Cortex of kidney (tissue), 1 donor: Measurements from ENCODE around the gene OTOG.

Source experiments
- DNase-seq: peaks from one replicate; lab custom pipeline; 2025; lab: John Stamatoyannopoulos, UW

Gene OTOG

GRCh38 chr11:17560281-17561110, 13.4 kb downstream of the OTOG start:
- no peak for DNase-seq

DNA sequence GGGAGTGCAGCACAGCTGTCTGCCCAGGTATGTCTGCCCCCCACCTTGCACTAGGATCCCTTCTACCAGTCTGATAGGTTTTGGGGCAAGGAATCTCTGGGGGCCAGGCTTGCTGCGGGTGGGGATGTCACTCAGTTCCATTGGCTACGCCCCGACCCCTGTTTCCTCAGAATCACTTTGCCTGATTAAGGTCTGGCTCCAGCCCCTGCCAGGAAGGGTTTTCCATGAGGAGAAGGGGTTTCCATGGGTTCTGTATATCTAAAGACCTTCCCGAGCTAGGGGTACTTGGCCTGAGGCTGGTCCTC, 14.0 kb downstream of the OTOG start:
- DNase-seq: no peak

DNA sequence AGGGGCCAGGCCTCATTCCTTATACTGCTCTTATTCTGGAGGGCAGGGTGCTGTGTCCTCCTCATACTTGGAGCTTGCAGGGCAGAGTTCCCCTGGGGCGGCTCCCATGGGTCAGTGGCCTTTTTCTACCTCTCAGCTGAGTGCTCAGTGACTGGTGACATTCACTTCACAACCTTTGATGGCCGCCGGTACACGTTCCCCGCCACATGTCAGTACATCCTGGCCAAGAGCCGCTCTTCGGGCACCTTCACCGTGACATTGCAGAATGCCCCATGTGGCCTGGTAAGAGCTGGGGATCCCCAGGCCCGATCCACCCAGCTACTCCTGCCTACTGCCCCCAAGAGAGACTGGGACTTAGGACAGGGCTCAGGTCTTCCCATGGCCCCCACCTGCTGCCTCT, 14.5 kb downstream of the OTOG start:
- DNase-seq: no peak

DNA sequence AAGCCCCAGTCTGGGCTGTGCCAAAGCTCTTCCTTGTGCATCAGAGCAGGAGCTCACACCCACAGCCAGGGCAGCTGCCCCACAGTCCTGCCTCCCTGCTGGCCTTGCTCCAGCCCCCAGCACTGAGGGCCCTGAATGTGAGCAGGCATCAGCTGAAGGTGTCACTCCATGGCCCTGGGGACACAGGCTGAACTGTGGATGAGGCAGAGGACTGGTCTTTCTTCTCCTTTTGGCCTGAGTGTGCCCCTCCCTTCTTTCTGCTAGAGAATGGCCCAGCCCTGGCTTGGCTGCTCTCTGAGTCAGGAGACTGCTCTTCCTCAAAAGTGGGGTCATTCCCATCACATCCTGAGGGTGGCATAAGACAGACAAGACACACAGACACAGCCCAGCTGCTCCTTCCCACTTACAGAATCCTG, 16.2 kb downstream of the OTOG start:
- DNase-seq: no peak

DNA sequence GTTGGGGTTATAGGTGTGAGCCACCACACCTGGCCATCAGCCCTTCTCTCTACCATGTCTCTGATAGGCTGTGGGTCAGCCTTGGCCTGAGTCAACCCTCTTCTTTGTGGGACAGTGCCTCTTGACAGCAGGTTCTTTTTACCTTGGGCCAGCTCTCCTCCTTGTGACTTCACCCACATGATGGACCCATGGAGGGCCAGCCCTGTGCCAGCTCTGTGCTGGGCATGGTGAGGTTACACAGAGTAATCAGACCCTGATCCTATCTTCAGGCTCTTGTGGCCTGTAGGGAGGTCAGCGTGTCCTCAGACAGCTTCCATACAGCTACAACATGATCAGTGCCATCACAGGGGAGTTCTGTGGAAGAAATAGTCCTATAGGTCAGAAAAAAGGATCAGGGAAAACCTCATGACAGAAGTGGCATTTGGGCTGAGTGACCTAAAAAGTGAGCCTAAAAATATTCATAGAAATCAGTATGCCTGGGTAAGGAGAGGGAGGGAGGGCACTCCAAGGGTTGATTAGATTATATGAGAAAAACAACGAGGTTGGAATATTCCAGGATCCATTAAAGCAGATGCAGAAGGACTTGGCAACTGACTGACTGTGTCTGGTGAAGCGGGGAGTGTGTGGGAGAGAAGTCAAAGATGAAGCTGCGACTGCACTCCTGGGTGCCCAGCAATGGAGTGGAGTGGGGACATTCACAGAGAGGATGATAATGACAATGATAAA, 17.1 kb downstream of the OTOG start:
- no peak for DNase-seq

GRCh38 chr11:17564687-17565042, 17.6 kb downstream of the OTOG start:
- DNase-seq: no peak

DNA sequence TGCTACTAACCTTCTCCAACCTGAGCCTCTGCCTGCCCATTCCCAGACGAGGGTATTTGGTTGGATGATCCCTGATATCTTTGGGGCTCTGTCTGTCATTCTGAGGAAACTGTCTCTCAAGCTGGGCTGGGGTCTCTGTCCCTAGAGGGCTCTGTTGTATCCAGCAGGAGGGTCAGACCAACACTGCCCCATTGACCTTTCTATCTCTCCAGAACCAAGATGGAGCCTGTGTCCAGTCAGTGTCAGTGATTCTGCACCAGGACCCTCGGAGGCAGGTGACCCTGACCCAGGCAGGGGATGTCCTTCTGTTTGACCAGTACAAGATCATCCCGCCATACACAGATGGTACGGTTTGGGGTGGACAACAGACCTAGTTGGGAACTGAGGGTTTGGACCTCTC, 21.9 kb downstream of the OTOG start:
- no peak for DNase-seq

GRCh38 chr11:17570034-17570433, 23.0 kb downstream of the OTOG start:
- no peak for DNase-seq

- no peak for DNase-seq
Observed at GRCh38 chr11:17571431-17572358, 24.6 kb downstream of the OTOG start.

DNA sequence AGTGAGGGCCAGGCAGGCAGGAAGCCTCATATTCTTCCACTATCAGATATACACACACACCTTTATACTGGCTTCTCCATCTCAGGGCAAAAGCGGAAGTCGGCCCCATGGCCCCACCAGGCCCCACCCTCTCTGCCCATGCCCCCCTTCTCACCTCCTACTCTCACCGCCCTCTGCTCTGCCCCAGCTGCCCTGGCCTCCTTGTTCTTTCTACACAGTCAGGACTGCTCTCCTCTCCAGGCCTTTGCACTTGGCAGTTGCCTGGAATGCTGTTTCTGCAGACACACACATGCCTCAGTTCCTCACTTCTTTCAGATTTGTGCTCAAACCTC, 25.3 kb downstream of the OTOG start:
- DNase-seq: no peak

DNA sequence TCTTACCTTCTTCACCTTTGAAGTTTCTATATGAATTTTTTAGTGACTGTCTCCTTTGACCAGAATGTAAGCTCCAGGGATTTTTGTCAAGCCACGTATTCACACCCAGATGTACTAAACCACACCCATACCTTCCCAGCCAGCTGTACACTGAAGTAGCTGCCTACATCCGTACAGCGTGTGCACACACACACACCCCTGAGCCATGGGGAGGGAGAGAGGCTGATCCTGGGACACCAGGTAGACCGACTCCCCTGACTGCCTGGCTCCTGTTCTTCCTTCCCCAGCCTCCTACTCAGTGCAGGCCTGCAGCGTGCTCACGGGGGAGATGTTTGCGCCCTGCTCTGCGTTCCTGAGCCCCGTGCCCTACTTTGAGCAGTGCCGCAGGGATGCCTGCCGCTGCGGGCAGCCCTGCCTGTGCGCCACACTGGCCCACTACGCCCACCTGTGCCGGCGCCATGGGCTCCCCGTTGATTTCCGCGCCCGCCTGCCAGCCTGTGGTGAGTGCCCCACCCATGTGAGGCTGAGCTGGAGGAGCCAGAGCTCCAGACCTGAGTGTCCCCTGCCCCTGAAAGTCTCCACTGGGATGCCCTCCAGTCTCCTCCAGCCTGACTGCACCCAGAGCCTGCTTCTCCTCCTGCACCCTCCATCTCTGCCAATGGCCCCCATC, 25.9 kb downstream of the OTOG start:
- DNase-seq: no peak

- DNase-seq: no peak
Observed at GRCh38 chr11:17573526-17573925, 26.5 kb downstream of the OTOG start.

GRCh38 chr11:17574141-17575091, 27.4 kb downstream of the OTOG start:
- no peak for DNase-seq

- DNase-seq: no peak
Observed at GRCh38 chr11:17575431-17576425, 28.7 kb downstream of the OTOG start.

GRCh38 chr11:17578296-17578695, 31.2 kb downstream of the OTOG start:
- DNase-seq: no peak

- no peak for DNase-seq
Observed at GRCh38 chr11:17578958-17579357, 31.9 kb downstream of the OTOG start.

GRCh38 chr11:17579451-17579850, 32.4 kb downstream of the OTOG start:
- no peak for DNase-seq

GRCh38 chr11:17580271-17580670, 33.2 kb downstream of the OTOG start:
- no peak for DNase-seq

DNA sequence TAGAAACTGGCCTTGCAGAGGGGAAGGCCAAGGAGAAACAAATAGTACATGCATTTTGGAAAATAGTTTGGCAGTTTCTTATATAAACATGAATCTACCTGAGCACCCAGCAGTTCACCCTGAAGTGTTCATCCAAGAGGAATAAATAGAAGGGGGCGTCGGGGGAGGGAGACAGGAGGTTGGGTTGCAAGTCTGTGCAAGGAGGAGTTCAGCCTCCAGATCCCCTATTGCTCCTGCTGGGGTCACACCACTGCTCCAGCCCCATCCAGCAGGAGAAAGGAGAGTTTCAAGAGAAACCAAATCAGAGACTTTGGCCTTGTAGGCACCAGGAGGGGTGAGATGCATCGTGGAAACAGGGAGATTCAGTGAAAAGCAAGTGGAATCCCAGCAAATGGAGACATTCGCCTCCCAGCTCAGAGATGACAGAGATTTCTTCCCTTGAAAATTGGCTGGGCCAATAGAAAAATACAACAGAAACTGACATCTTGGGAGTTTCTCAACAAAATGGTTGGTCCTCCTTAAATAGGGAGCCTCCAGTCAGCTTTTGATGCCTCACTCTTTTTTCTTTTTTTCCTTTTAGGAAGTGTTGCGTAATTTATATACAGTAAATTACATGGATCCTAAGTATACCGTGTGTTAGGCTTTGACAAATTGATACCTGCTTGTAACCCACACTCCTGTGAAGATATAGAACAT, 34.1 kb downstream of the OTOG start:
- no peak for DNase-seq
